B cell (primary cell): ENCODE measurements around the gene PAPSS1. TPM values are rescaled to one million over a fixed set of nuclear protein-coding genes. Genes with fewer than 3 reads are reported as not detected.
A peak's percentile ranks its signal among the peaks of the same experiment; 100 is the strongest.

Experiments used
- ATAC-seq: fragments of 200-7000 bp; cut with Tn5 transposase; one replicate; pipeline ENCODE4 v1.10.0; 2021; ENCODE audit warnings: low read depth, mild to moderate bottlenecking, moderate number of reproducible peaks, moderate library complexity
- CTCF ChIA-PET: fragments of 350-600 bp; sonication (Branson Sonifier 250); formaldehyde crosslinking; loops from one replicate; lab custom pipeline; 2021; ENCODE audit warnings: antibody characterized with exemption, inconsistent platforms; lab: Charles Lee
- POLR2A ChIA-PET: fragments of 350-600 bp; sonication (Branson Sonifier 250); formaldehyde crosslinking; loops from one replicate; lab custom pipeline; 2021; ENCODE audit warnings: antibody characterized with exemption; lab: Charles Lee
- DNase-seq: peaks from one replicate; pipeline ENCODE4 v3.0.0; 2013
- H2AFZ ChIP-seq: 2 replicates; pipeline ENCODE4 v1.6.1; 2012; ENCODE audit warnings: mild to moderate bottlenecking, low read depth, low read length; ENCODE audit not compliant: insufficient read depth, poor library complexity, severe bottlenecking
- H3K27ac ChIP-seq, 2 donors: 1 replicate in 1 of 2; 2 replicates in 1 of 2; pipeline ENCODE4 v1.5.1; 2012 to 2013; ENCODE audit warnings: low read length in 2 of 2, mild to moderate bottlenecking in 2 of 2, moderate library complexity in 1 of 2
- H3K27me3 ChIP-seq, 4 experiments: fragments of 200-600 bp in 1 of 4; sonication (generic) in 1 of 4; replicated peaks in 1 of 4; 1 replicate in 2 of 4; 2 replicates in 2 of 4; pipeline versions ENCODE4 v1.6.1 to v1.7.0; 2013 to 2016; ENCODE audit warnings: low read length in 3 of 4, mild to moderate bottlenecking in 2 of 4, mixed read lengths in 1 of 4, moderate library complexity in 1 of 4; ENCODE audit not compliant: insufficient read depth in 4 of 4, control insufficient read depth in 3 of 4; ENCODE audit errors: control extremely low read depth in 1 of 4
- H3K36me3 ChIP-seq, 2 experiments: replicated peaks in 1 of 2; 1 replicate in 1 of 2; 2 replicates in 1 of 2; pipeline versions ENCODE4 v1.6.1 to v1.7.1; 2013; ENCODE audit warnings: low read length in 1 of 2; ENCODE audit not compliant: insufficient read depth in 2 of 2, control insufficient read depth in 1 of 2; ENCODE audit errors: control extremely low read depth in 1 of 2, extremely low read depth in 1 of 2
- H3K4me1 ChIP-seq, 2 donors: fragments of 200-600 bp in 1 of 2; sonication (generic) in 1 of 2; 1 replicate in 1 of 2; 2 replicates in 1 of 2; pipeline versions ENCODE4 v1.5.1 to v1.6.1; 2013 to 2017; ENCODE audit warnings: low read length in 2 of 2; ENCODE audit not compliant: control insufficient read depth in 2 of 2, insufficient read depth in 2 of 2
- H3K4me2 ChIP-seq: replicated peaks from 2 replicates; pipeline ENCODE3; 2012; ENCODE audit warnings: mild to moderate bottlenecking, low read depth, low read length; ENCODE audit not compliant: poor library complexity, severe bottlenecking
- H3K4me3 ChIP-seq, 5 experiments: fragments of 200-600 bp in 1 of 5; sonication (generic) in 1 of 5; 1 replicate in 3 of 5; 2 replicates in 2 of 5; pipeline versions ENCODE4 v1.5.1 to v1.7.0; 2011 to 2016; ENCODE audit warnings: low read length in 4 of 5, mild to moderate bottlenecking in 4 of 5, low read depth in 2 of 5, control low read depth in 1 of 5, moderate library complexity in 1 of 5; ENCODE audit not compliant: insufficient read depth in 1 of 5; ENCODE audit errors: control extremely low read depth in 1 of 5, extremely low read depth in 1 of 5
- H3K79me2 ChIP-seq: fragments of 200-600 bp; sonication (generic); one replicate; pipeline ENCODE4 v1.6.0; 2016; ENCODE audit warnings: low read length; ENCODE audit not compliant: control insufficient read depth, insufficient read depth
- H3K9ac ChIP-seq: fragments of 200-600 bp; sonication (generic); 2 replicates; pipeline ENCODE4 v1.6.1; 2017; ENCODE audit warnings: mild to moderate bottlenecking, low read length, moderate library complexity
- H3K9me3 ChIP-seq, 3 donors: one replicate each; pipeline versions ENCODE4 v1.6.1 to v1.7.1; 2013; ENCODE audit warnings: low read length in 2 of 3; ENCODE audit not compliant: control insufficient read depth in 2 of 3, insufficient read depth in 1 of 3; ENCODE audit errors: control extremely low read depth in 1 of 3
- H4K20me1 ChIP-seq: 2 replicates; pipeline ENCODE4 v1.6.0; 2012; ENCODE audit warnings: mild to moderate bottlenecking, low read length; ENCODE audit not compliant: insufficient read depth, control insufficient read depth, poor library complexity, severe bottlenecking
- H3K27ac Mint-ChIP-seq: one replicate; pipeline ENCODE4 v1.8.0; 2021; ENCODE audit warnings: mixed read lengths
- H3K27me3 Mint-ChIP-seq: one replicate; pipeline ENCODE4 v1.8.0; 2021; ENCODE audit warnings: mixed read lengths
- H3K4me1 Mint-ChIP-seq: one replicate; pipeline ENCODE4 v1.8.0; 2021; ENCODE audit warnings: mixed read lengths
- H3K4me3 Mint-ChIP-seq: one replicate; pipeline ENCODE4 v1.8.0; 2021; ENCODE audit warnings: mixed read lengths
- H3K9me3 Mint-ChIP-seq: one replicate; pipeline ENCODE4 v1.8.0; 2022; ENCODE audit warnings: mixed read lengths; ENCODE audit not compliant: insufficient read depth
- EZH2 ChIP-seq: IDR thresholded peaks from 2 replicates; pipeline ENCODE4 v1.6.1; 2012; ENCODE audit warnings: borderline replicate concordance, low read depth, mild to moderate bottlenecking, moderate library complexity, low read length; ENCODE audit not compliant: insufficient read depth, poor library complexity, severe bottlenecking
- WGBS: methylation state at CpG from one replicate; pipeline ENCODE4 v1.1.5; 2013; ENCODE audit warnings: missing lambda C conversion rate; ENCODE audit not compliant: insufficient coverage; 5-methylcytosine and 5-hydroxymethylcytosine counted together
- intact Hi-C: fragments of 100-400 bp; cut with micrococcal nuclease; formaldehyde crosslinking; loops from one replicate; pipeline ENCODE4 v1.10.0; 2022
- polyA plus RNA-seq: library from polyadenylated mRNA; depleted of rRNA; stranded (reverse); fragments of >200 nt; gene quantifications from 2 replicates; pipeline ENCODE4 v1.2.3, GENCODE V29; 2012
- total RNA-seq, 2 donors: library from RNA; stranded (reverse); fragments of 120-200 nt in 1 of 2; gene quantifications; 1 replicate in 1 of 2; 2 replicates in 1 of 2; pipeline versions ENCODE4 v1.2.3 to v1.2.4, GENCODE V29; 2013 to 2022
- TF ChIP-seq, protein P1 (sequence below): fragments of 200-600 bp; IDR thresholded peaks from one replicate; pipeline ENCODE4 v1.8.0; 2022; ENCODE audit warnings: antibody characterized with exemption, mild to moderate bottlenecking

Gene PAPSS1
- total and polyA plus RNA-seq, 2 donors (not counting 1 experiment from before 2014, with no cell fraction given) = 21.4 to 33.9 TPM

DNA sequence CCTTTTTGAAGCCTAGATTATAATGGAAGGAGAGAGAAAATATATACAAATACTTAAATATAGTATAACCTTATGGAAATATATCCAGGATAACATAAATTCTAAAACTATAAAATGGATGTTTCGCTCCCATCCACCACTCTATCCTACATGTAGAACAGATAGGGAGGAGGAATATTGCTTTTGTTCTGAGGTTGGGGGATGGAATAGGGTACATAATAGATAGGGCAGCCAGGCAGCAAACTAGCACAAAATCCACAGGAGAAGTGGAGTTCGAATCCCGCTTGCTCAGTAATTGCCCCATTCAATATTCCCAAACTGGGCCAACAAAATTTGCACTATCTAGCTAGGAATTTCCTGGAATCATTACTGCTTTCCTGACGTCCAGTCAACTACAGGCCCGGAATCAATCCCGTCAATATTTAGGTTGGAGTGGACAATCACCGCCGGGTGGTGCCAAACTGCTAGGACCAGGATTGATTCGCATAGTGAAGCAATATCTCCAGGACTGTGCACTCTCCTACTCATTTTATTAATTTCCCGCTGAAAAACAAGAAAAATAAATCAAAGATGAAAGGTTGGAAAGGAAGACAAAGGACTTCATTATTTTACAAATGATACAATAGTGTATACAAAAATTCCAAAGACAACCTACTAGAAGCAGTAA is 40.4 kb upstream of the PAPSS1 start:
- H3K79me2 ChIP-seq = no peaks in the 10 kb centered on the region
- no peaks in the 10 kb centered on the region for H4K20me1 ChIP-seq
- peaks cover 0 to 7% of the 10 kb centered on the region in 2 donors for H3K4me1 ChIP-seq
- ChIA-PET CTCF (interaction anchor here (1.1 kb wide), 1 partner anchor 812 kb away, joined by 3 read pairs; no protein-coding TSS in a partner anchor), POLR2A (no interaction called here)
- WGBS = 78% methylated on average over 3 of the region's 10 CpGs
- H3K9me3 ChIP-seq = peaks cover 0 to 6% (median 0%) of the 10 kb centered on the region in 3 donors
- no peak overlapping the region for H3K4me3 Mint-ChIP-seq
- no peak overlapping the region for H2AFZ ChIP-seq
- peaks cover 10% of the 10 kb centered on the region for H3K4me1 Mint-ChIP-seq
- H3K4me3 ChIP-seq = no peak overlapping the region
- no peak overlapping the region for H3K27ac Mint-ChIP-seq
- no peaks in the 10 kb centered on the region for H3K27me3 ChIP-seq
- ATAC-seq (no peak), DNase-seq (no peak)
- no peaks in the 10 kb centered on the region for H3K9me3 Mint-ChIP-seq
- no peak overlapping the region for H3K9ac ChIP-seq
- H3K27me3 Mint-ChIP-seq = peaks cover 4% of the 10 kb centered on the region
- H3K27ac ChIP-seq = no peak overlapping the region
- H3K36me3 ChIP-seq = no peaks in the 10 kb centered on the region
- TF ChIP-seq, protein P1, sequence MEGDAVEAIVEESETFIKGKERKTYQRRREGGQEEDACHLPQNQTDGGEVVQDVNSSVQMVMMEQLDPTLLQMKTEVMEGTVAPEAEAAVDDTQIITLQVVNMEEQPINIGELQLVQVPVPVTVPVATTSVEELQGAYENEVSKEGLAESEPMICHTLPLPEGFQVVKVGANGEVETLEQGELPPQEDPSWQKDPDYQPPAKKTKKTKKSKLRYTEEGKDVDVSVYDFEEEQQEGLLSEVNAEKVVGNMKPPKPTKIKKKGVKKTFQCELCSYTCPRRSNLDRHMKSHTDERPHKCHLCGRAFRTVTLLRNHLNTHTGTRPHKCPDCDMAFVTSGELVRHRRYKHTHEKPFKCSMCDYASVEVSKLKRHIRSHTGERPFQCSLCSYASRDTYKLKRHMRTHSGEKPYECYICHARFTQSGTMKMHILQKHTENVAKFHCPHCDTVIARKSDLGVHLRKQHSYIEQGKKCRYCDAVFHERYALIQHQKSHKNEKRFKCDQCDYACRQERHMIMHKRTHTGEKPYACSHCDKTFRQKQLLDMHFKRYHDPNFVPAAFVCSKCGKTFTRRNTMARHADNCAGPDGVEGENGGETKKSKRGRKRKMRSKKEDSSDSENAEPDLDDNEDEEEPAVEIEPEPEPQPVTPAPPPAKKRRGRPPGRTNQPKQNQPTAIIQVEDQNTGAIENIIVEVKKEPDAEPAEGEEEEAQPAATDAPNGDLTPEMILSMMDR = no peak
- TF ChIP-seq EZH2 = no peak
- H3K4me2 ChIP-seq = no peak overlapping the region
- intact Hi-C loops = no loop called here

DNA sequence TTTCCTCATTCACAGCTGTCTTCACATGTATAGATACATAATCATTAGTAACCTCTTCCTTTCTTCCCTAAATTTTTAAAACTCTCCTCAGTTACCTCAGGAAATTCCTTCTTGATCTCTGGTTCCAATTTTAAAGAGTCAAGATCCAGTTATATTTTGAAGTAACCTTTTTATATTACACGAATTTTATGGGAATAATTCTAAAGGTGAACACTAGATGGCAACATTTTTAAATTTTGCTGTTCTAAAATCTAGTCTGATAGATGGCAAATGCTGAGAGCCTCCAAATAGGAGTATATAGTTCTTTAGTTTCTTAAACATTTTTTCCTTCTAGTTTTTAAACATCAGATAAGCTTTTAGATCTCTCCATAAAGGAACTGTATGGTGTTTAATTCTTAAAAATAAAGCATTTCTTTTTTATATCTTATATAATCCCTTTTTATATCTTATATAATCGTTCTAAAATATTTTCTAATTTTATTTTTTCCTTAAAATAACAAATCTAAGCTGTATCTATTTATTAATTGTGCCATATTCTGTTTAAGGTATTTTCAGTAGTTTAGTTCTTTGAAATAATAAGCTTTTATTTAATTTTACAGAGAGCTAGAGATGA is 37.9 kb upstream of the PAPSS1 start:
- no peak overlapping the region for H3K4me2 ChIP-seq
- peaks cover 10% of the 10 kb centered on the region for H3K4me1 Mint-ChIP-seq
- no peaks in the 10 kb centered on the region for H4K20me1 ChIP-seq
- H2AFZ ChIP-seq = no peak overlapping the region
- TF ChIP-seq, protein P1 = peak; percentile 80
- TF ChIP-seq EZH2 = no peak
- H3K27ac ChIP-seq = no peak overlapping the region
- no peaks in the 10 kb centered on the region for H3K27me3 ChIP-seq
- H3K27me3 Mint-ChIP-seq = peaks cover 4% of the 10 kb centered on the region
- intact Hi-C loops = loop anchor here (1.0 kb wide), 1 partner anchor 155 kb away; no protein-coding TSS in a partner anchor
- H3K36me3 ChIP-seq = no peaks in the 10 kb centered on the region
- no peak overlapping the region for H3K4me3 ChIP-seq
- DNase-seq = peak; percentile 18
- ChIA-PET CTCF (interaction anchor here (0.7 to 2.1 kb wide), 13 partner anchors 10 to 848 kb away, joined by 3 to 11 read pairs (median 4); no protein-coding TSS in a partner anchor), POLR2A (no interaction called here)
- H3K9ac ChIP-seq = no peak overlapping the region
- WGBS = no CpG with 5 or more reads among the region's 2 CpGs
- no peak overlapping the region for H3K4me3 Mint-ChIP-seq
- peaks cover 0 to 6% (median 0%) of the 10 kb centered on the region in 3 donors for H3K9me3 ChIP-seq
- H3K79me2 ChIP-seq = no peaks in the 10 kb centered on the region
- peaks cover 0 to 7% of the 10 kb centered on the region in 2 donors for H3K4me1 ChIP-seq
- no peak overlapping the region for H3K27ac Mint-ChIP-seq
- ATAC-seq = no peak
- H3K9me3 Mint-ChIP-seq = no peaks in the 10 kb centered on the region
